Fibroblast of mammary gland (primary cell): ENCODE data around the gene ACOXL.

ENCODE experiments used
- DNase-seq: peaks from one replicate; pipeline ENCODE4 v3.0.0-alpha.2; 2010; ENCODE audit warnings: low read depth
- H3K4me3 ChIP-seq: 2 replicates; pipeline ENCODE4 v1.5.1; 2011; ENCODE audit warnings: low read depth, mild to moderate bottlenecking, low read length, moderate library complexity; ENCODE audit not compliant: control insufficient read depth
- CTCF ChIP-seq: conservative IDR thresholded peaks from 2 replicates; pipeline ENCODE4 v1.5.1; 2011; ENCODE audit warnings: low read depth, low read length, inconsistent platforms; ENCODE audit not compliant: control insufficient read depth, insufficient read depth

Gene ACOXL

GRCh38 chr2:110904779-110905148 lies 172.4 kb downstream of the ACOXL start:
- DNase-seq: no peak
- no peak for TF ChIP-seq CTCF

GRCh38 chr2:110905217-110905616 lies 172.8 kb downstream of the ACOXL start:
- TF ChIP-seq CTCF: no peak

More at GRCh38 chr2:110904779-110905148, 172.4 kb downstream of the ACOXL start:
- H3K4me3 ChIP-seq: no peak overlapping the region

GRCh38 chr2:110906613-110907298 lies 174.4 kb downstream of the ACOXL start:
- no peak overlapping the region for H3K4me3 ChIP-seq
- no peak for DNase-seq
- TF ChIP-seq CTCF: no peak

More at GRCh38 chr2:110905217-110905616, 172.8 kb downstream of the ACOXL start:
- no peak overlapping the region for H3K4me3 ChIP-seq
- DNase-seq: no peak

- DNase-seq: no peak
- no peak overlapping the region for H3K4me3 ChIP-seq
- no peak for TF ChIP-seq CTCF
Observed at GRCh38 chr2:110909501-110909900, 177.1 kb downstream of the ACOXL start.

GRCh38 chr2:110910423-110910822 lies 178.1 kb downstream of the ACOXL start:
- TF ChIP-seq CTCF: no peak
- H3K4me3 ChIP-seq: no peak overlapping the region
- no peak for DNase-seq

GRCh38 chr2:110919738-110920137 lies 187.4 kb downstream of the ACOXL start:
- H3K4me3 ChIP-seq: no peak overlapping the region
- no peak for TF ChIP-seq CTCF
- no peak for DNase-seq
